ENCODE data around the gene SP140L. TPM values are rescaled to one million over a fixed set of nuclear protein-coding genes. Genes with fewer than 3 reads are reported as not detected.
A peak's percentile ranks its signal among the peaks of the same experiment; 100 is the strongest.

SP140L gene
- total RNA-seq, 1 donor from 2014 or later = 27.2 TPM

GRCh38 chr2:230441227-230441897 lies 114.4 kb downstream of the SP140L start:
- intact Hi-C loops (cut with DNase I) = no loop called here
- no peak for DNase-seq
- peak overlapping the region; percentile 75 for H3K27ac ChIP-seq

GRCh38 chr2:230443541-230443940 lies 116.5 kb downstream of the SP140L start:
- ATAC-seq = no peak
- no peak overlapping the region for H3K4me3 ChIP-seq
- intact Hi-C loops (cut with DNase I) = no loop called here
- no peaks in the 10 kb centered on the region for H3K9me3 ChIP-seq
- peaks cover 61% of the 10 kb centered on the region for H3K36me3 ChIP-seq
- no peaks in the 10 kb centered on the region for H3K27me3 ChIP-seq
- peak overlapping the region; percentile 13 for H3K27ac ChIP-seq
- no peak for TF ChIP-seq CTCF (IDR thresholded peaks at IDR 0.05)
- peaks cover 34% of the 10 kb centered on the region for H3K4me1 ChIP-seq
- no peak for DNase-seq

More at GRCh38 chr2:230441227-230441897, 114.4 kb downstream of the SP140L start:
- no peaks in the 10 kb centered on the region for H3K9me3 ChIP-seq
- H3K27me3 ChIP-seq = no peaks in the 10 kb centered on the region
- no peak for TF ChIP-seq CTCF (IDR thresholded peaks at IDR 0.05)
- peaks cover 34% of the 10 kb centered on the region for H3K4me1 ChIP-seq
- no peak overlapping the region for H3K4me3 ChIP-seq
- H3K36me3 ChIP-seq = peaks cover 46% of the 10 kb centered on the region
- ATAC-seq = peak; percentile 85

DNA sequence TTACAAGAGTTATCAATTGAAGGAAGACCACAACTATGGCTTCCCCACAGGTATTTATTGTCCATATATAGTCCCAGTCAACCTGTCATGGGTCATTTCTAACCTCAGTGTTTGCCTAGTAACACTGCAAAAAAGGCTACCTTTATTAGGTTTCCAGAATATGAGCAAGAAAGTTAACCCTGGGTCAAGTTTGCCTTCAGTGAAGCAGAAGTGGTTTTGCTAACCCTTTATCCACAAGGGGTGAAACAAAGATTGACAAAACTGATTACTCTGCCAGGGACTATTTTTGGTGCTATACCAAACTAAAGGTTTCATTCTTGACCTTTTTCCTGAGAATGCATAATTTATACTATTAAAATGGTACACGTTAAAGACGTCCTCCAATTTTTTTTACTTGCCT lies 117.8 kb downstream of the SP140L start:
- ATAC-seq (no peak), DNase-seq (no peak)
- no peak overlapping the region for H3K4me3 ChIP-seq
- peaks cover 74% of the 10 kb centered on the region for H3K36me3 ChIP-seq
- TF ChIP-seq CTCF (IDR thresholded peaks at IDR 0.05) = no peak
- intact Hi-C loops (cut with DNase I) = no loop called here
- H3K9me3 ChIP-seq = no peaks in the 10 kb centered on the region
- H3K27ac ChIP-seq = no peak overlapping the region
- no peaks in the 10 kb centered on the region for H3K27me3 ChIP-seq
- peaks cover 23% of the 10 kb centered on the region for H3K4me1 ChIP-seq

DNA sequence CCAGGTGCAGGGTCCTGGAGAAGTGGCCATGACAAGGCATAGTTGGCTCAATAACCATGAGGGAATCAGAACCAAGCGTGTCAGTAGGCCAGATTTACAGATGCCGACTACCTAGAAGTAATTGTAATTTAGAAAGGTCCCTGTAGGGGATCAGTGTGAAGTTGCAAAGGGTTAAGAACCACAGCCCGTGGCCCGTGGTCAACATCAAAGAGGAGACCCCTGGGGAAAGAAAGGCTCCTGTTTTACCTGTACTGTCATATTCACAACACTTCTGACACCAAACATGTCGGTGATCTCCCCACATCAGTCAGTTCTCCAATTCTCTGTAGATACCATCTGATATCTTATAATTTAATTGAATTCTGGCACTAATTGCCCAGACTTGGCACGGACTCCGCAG lies 120.0 kb downstream of the SP140L start:
- Histone ChIP-seq H3K27ac (no peak overlapping the region), H3K27me3 (no peaks in the 10 kb centered on the region), H3K9me3 (no peaks in the 10 kb centered on the region), H3K36me3 (peaks cover 93% of the 10 kb centered on the region), H3K4me1 (peaks cover 6% of the 10 kb centered on the region), H3K4me3 (no peak overlapping the region)
- ATAC-seq (no peak), DNase-seq (no peak)
- intact Hi-C loops (cut with DNase I) = no loop called here
- TF ChIP-seq CTCF (IDR thresholded peaks at IDR 0.05) = no peak

- Histone ChIP-seq H3K4me3 (no peak overlapping the region), H3K27me3 (no peaks in the 10 kb centered on the region), H3K27ac (no peak overlapping the region), H3K9me3 (no peaks in the 10 kb centered on the region), H3K4me1 (no peaks in the 10 kb centered on the region), H3K36me3 (peaks cover 92% of the 10 kb centered on the region)
- ATAC-seq = no peak
- DNase-seq = no peak
- no peak for TF ChIP-seq CTCF (IDR thresholded peaks at IDR 0.05)
- intact Hi-C loops (cut with DNase I) = no loop called here
Observed at GRCh38 chr2:230447455-230448451, 120.8 kb downstream of the SP140L start.
